Measurements from ENCODE around the gene MED7. TPM values are rescaled to one million over a fixed set of nuclear protein-coding genes. Genes with fewer than 3 reads are reported as not detected.

MED7 gene
- total and polyA plus RNA-seq, 12 donors = 9.5 to 45.3 (median 17.2) TPM

GRCh38 chr5:157137691-157138090 is 5.0 kb downstream of the MED7 start:
- H3K4me3 ChIP-seq = no peak overlapping the region
- no peaks in the 10 kb centered on the region for H3K9me3 ChIP-seq (replicated peaks in 1 of 3)
- intact Hi-C loops (cut with DNase I) = loop anchor here in 1 of 2 donors (10.0 kb wide), 1 partner anchor 1193 kb away; no protein-coding TSS in a partner anchor
- no peak overlapping the region for H3K27ac ChIP-seq
- 90 to 98% (median 97%) methylated on average over 6 of the region's 6 CpGs for WGBS, 4 donors
- H3K4me1 ChIP-seq (replicated peaks in 1 of 2) = peaks cover 7 to 11% of the 10 kb centered on the region in 2 donors
- TF ChIP-seq CTCF (IDR thresholded peaks at IDR 0.05) = no peak
- TF ChIP-seq POLR2A (IDR thresholded peaks at IDR 0.05) = no peak
- H3K27me3 ChIP-seq = no peaks in the 10 kb centered on the region
- peaks cover 0 to 9% of the 10 kb centered on the region in 2 donors for H3K36me3 ChIP-seq (replicated peaks in 1 of 2)
- DNase-seq = no peak

GRCh38 chr5:157132281-157132612 is 10.4 kb downstream of the MED7 start:
- peaks cover 4 to 7% of the 10 kb centered on the region in 2 donors for H3K4me1 ChIP-seq (replicated peaks in 1 of 2)
- DNase-seq = no peak
- no peak overlapping the region for H3K4me3 ChIP-seq
- WGBS, 4 donors = 10 to 18% (median 13%) methylated on average over 1 of the region's 1 CpG
- intact Hi-C loops (cut with DNase I) = loop anchor here in 1 of 2 donors (10.0 kb wide), 1 partner anchor 1187 kb away; no protein-coding TSS in a partner anchor
- H3K36me3 ChIP-seq (replicated peaks in 1 of 2) = peaks cover 0 to under 1% of the 10 kb centered on the region in 2 donors
- no peaks in the 10 kb centered on the region for H3K9me3 ChIP-seq (replicated peaks in 1 of 3)
- no peak overlapping the region for H3K27ac ChIP-seq
- TF ChIP-seq CTCF (IDR thresholded peaks at IDR 0.05) = no peak
- TF ChIP-seq POLR2A (IDR thresholded peaks at IDR 0.05) = no peak
- H3K27me3 ChIP-seq = no peaks in the 10 kb centered on the region

- Histone ChIP-seq H3K4me1 (replicated peaks in 1 of 2) (peaks cover 4 to 7% of the 10 kb centered on the region in 2 donors), H3K4me3 (no peak overlapping the region), H3K27ac (no peak overlapping the region), H3K36me3 (replicated peaks in 1 of 2) (no peaks in the 10 kb centered on the region), H3K9me3 (replicated peaks in 1 of 3) (no peaks in the 10 kb centered on the region), H3K27me3 (no peaks in the 10 kb centered on the region)
- intact Hi-C loops (cut with DNase I) = loop anchor here in 1 of 2 donors (10.0 kb wide), 1 partner anchor 1186 kb away; no protein-coding TSS in a partner anchor
- TF ChIP-seq POLR2A (IDR thresholded peaks at IDR 0.05) = no peak
- no peak for TF ChIP-seq CTCF (IDR thresholded peaks at IDR 0.05)
- DNase-seq = peak in 4 of 7 donors; percentile 28 to 49 (median 37)
- WGBS, 4 donors = 23 to 46% (median 39%) methylated on average over 7 of the region's 7 CpGs
Observed at GRCh38 chr5:157130925-157131324, 11.7 kb downstream of the MED7 start.

GRCh38 chr5:157121709-157122108 is 21.0 kb downstream of the MED7 start:
- H3K9me3 ChIP-seq (replicated peaks in 1 of 3) = peaks cover 0 to 7% (median 0%) of the 10 kb centered on the region in 3 donors
- no peak overlapping the region for H3K27ac ChIP-seq
- H3K27me3 ChIP-seq = no peaks in the 10 kb centered on the region
- no peak overlapping the region for H3K4me3 ChIP-seq
- no peak for TF ChIP-seq CTCF (IDR thresholded peaks at IDR 0.05)
- TF ChIP-seq POLR2A (IDR thresholded peaks at IDR 0.05) = no peak
- DNase-seq = no peak
- no peaks in the 10 kb centered on the region for H3K36me3 ChIP-seq (replicated peaks in 1 of 2)
- H3K4me1 ChIP-seq (replicated peaks in 1 of 2) = no peaks in the 10 kb centered on the region
- intact Hi-C loops (cut with DNase I) = no loop called here

All from adrenal gland (tissue), 12 donors.